ENCODE measurements around the gene EHMT2.

The EHMT2 gene

DNA sequence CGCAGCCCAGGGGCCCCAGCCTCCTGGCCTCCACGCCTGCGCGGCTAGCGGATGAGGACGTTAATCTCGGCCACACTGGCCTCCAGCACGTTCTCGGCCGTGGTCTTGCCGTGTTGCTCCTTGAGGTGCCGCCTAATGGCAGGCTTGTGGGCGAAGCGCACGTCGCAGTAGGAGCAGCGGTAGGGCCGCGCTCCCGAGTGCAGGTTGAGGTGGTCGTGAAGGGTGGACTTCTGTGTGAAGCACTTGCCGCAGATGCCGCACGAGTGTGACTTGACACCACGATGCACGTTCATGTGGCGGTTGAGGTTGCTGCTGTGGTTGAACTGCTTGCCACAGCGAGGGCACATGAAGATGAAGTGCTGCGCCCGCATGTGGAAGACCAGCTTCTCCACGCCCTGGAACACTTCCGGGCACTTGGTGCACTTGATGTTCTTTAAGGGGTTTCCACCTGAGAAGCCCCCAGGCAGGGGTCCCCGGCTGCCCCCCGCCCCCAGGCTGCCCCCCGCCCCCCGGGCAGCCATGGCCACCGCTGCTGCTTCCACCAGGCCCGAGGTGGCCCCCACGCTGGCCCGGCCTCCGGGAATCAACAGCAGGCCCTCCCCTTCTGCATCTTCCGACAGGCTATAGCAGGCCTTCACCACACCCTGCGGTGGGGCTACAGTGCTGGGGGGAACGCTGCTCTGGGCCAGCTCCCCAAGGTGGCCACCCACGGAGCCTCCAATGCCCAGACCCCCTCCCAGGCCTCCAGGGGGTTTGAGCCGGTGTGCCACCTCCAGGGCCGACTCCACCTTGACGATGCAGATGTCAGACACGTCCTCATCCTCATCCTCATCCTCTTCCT is 2.6 kb upstream of the EHMT2 start:
- Mint-ChIP-seq H3K9me3 (no peaks in the 10 kb centered on the region), H3K4me3 (peak overlapping the region; percentile 81 to 99 (median 89)), H3K27ac (peak overlapping the region; percentile 48 to 95 (median 81)), H3K4me1 (peaks cover 32% of the 10 kb centered on the region), H3K27me3 (ENCODE audit: low read depth) (no peaks in the 10 kb centered on the region), H3K36me3 (ENCODE audit: low read depth) (peaks cover 7% of the 10 kb centered on the region)
- TF ChIP-seq, protein P1, sequence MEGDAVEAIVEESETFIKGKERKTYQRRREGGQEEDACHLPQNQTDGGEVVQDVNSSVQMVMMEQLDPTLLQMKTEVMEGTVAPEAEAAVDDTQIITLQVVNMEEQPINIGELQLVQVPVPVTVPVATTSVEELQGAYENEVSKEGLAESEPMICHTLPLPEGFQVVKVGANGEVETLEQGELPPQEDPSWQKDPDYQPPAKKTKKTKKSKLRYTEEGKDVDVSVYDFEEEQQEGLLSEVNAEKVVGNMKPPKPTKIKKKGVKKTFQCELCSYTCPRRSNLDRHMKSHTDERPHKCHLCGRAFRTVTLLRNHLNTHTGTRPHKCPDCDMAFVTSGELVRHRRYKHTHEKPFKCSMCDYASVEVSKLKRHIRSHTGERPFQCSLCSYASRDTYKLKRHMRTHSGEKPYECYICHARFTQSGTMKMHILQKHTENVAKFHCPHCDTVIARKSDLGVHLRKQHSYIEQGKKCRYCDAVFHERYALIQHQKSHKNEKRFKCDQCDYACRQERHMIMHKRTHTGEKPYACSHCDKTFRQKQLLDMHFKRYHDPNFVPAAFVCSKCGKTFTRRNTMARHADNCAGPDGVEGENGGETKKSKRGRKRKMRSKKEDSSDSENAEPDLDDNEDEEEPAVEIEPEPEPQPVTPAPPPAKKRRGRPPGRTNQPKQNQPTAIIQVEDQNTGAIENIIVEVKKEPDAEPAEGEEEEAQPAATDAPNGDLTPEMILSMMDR (IDR thresholded peaks at IDR 0.05; ENCODE audit: unreplicated experiment in 3 of 3), result no peak

DNA sequence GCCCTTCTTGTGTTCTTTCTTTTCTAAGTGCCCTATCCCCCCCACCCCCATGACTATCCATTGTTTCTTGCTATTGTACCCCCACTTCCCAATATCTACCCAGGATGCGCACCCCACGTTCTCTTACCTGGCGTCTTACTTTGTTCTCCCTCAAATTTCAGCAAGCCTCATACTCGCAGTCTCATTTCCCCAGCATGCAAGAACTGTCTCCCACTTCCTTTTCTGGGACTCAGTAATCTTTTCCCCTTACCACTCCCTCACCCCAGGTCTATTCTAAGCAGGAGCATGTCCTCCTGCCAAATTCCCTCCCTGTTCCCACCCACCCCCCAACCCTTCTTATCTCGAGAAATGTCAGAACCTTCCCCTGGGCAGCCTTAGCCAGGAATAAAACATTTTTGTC is 1.7 kb upstream of the EHMT2 start:
- Mint-ChIP-seq H3K4me3 (peak overlapping the region; percentile 77 to 99 (median 89)), H3K27ac (peak overlapping the region; percentile 48 to 95 (median 81)), H3K27me3 (ENCODE audit: low read depth) (no peaks in the 10 kb centered on the region), H3K4me1 (peaks cover 32% of the 10 kb centered on the region), H3K36me3 (ENCODE audit: low read depth) (peaks cover 11% of the 10 kb centered on the region), H3K9me3 (no peaks in the 10 kb centered on the region)
- TF ChIP-seq, protein P1 (IDR thresholded peaks at IDR 0.05; ENCODE audit: unreplicated experiment in 3 of 3), result no peak

DNA sequence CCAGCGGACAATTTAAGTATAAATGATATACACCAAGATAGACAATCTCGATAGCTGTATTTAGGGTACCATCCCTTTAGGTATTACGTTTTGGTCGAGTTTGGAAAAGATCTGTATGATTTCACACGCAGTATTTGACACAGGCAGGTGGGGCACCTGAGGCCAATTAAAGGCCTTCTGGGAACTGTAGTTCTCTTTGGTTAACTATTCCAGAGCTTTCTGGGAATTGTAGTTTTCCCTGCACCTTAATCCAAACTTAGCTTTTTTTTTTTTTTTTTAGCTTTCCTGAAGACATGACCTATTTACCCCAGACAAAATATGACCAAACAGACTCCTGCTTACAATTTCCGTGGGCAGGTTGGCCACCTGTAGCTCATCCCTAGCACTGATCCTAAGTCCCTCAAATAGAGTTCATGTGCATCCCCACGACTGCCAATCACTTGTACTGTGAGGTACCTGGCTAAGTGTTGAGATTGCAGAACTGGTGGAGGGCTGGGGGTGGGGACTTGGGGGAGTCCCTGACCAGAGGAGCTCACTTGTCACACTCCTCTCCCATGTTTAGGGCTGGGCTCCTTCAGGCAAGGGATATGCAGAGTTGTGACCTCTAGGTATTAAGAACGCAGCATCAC is 999 bp upstream of the EHMT2 start:
- H3K9me3 Mint-ChIP-seq, result no peaks in the 10 kb centered on the region
- peak overlapping the region; percentile 88 to 95 (median 92) for H3K27ac Mint-ChIP-seq
- peaks cover 13% of the 10 kb centered on the region for H3K36me3 Mint-ChIP-seq (ENCODE audit: low read depth)
- TF ChIP-seq, protein P1 (IDR thresholded peaks at IDR 0.05; ENCODE audit: unreplicated experiment in 3 of 3), result no peak
- H3K27me3 Mint-ChIP-seq (ENCODE audit: low read depth), result no peaks in the 10 kb centered on the region
- H3K4me1 Mint-ChIP-seq, result peaks cover 32% of the 10 kb centered on the region
- peak overlapping the region; percentile 97 to 99 (median 99) for H3K4me3 Mint-ChIP-seq

DNA sequence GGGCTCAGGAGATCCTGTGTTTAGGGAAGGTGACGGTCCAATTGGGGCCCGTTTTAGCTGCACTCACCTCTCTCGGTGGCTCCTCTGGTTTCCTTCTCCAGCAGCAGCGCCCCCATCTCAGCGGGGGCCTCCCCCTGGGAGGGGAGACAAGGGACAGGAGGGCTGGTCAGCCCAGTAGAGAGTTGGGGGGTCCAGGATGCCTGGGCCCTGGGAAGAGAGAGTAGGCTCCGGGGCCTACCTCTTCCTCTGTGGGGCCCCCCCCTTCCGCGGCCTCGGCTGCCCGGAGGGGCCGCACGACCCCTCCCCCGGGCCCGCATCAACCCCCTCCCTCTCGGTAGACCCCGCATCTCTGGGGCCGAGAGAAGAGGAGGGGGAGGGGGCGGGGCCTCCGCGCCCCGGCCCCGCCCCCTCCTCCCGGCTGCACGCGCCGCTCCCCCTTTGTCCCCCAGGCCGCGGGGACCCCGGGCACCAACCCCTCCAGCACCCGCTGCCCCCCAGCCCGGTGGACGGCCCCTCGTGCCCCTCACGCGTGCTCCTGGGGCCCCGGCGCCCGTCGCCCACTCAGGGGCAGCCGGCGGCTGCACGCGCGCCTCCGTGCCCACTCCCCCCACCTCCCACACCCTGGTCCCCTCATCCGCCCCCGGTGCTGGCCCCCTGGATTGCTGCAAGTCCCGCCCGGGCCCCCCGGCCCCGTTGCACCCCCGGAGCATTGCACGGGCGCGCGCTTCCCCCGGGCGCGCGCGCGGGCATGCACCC is 464 bp downstream of the EHMT2 start:
- H3K36me3 Mint-ChIP-seq (ENCODE audit: low read depth), result peaks cover 25% of the 10 kb centered on the region
- peaks cover 21% of the 10 kb centered on the region for H3K4me1 Mint-ChIP-seq
- H3K27me3 Mint-ChIP-seq (ENCODE audit: low read depth), result no peaks in the 10 kb centered on the region
- no peaks in the 10 kb centered on the region for H3K9me3 Mint-ChIP-seq
- H3K4me3 Mint-ChIP-seq, result peak overlapping the region; percentile 90 to 91 (median 91)
- H3K27ac Mint-ChIP-seq, result peak overlapping the region; percentile 8 to 86 (median 72)
- TF ChIP-seq, protein P1 (IDR thresholded peaks at IDR 0.05; ENCODE audit: unreplicated experiment in 3 of 3), result no peak

DNA sequence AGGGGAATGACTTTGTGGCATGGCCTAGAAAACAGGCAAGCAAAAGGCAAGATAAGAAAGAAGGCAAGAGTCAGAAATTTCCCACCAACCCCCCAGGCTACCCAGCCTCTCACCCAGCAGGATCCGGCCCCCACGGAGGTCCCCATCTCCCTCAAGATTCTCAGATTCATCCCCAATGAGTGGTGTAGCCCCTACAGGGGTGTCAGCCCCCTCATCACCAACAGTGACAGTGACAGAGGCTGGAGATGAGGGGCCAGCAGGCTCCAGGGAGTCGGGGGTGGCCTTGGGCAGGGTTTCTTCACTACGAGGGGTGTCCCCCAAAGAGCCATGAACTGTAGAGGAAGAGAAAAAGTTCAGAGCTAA is 1.0 kb downstream of the EHMT2 start:
- Mint-ChIP-seq H3K27me3 (ENCODE audit: low read depth) (no peaks in the 10 kb centered on the region), H3K4me1 (peaks cover 21% of the 10 kb centered on the region), H3K9me3 (no peaks in the 10 kb centered on the region), H3K36me3 (ENCODE audit: low read depth) (peaks cover 31% of the 10 kb centered on the region), H3K27ac (peak overlapping the region; percentile 8 to 86 (median 72)), H3K4me3 (peak overlapping the region; percentile 90 to 91 (median 91))
- TF ChIP-seq, protein P1 (IDR thresholded peaks at IDR 0.05; ENCODE audit: unreplicated experiment in 3 of 3), result no peak
